A549 (cell line): Measurements from ENCODE around the gene HIKESHI.

Experiments
- BHLHE40 ChIP-seq: IDR thresholded peaks from 2 replicates; pipeline ENCODE4 v1.6.1; 2012; ENCODE audit warnings: low read depth, low read length, inconsistent platforms
- CTCF ChIP-seq: fragments of >200 bp; sonication (Bioruptor Twin); formaldehyde crosslinking; IDR thresholded peaks from 3 replicates; pipeline ENCODE4 v1.5.1; 2016
- EHMT2 ChIP-seq: fragments of 200-600 bp; sonication (generic); IDR thresholded peaks from 2 replicates; pipeline ENCODE4 v1.6.1; 2016; ENCODE audit warnings: antibody characterized with exemption, low read depth, mild to moderate bottlenecking, moderate library complexity
- MYC ChIP-seq: IDR thresholded peaks from 2 replicates; pipeline ENCODE4 v1.6.1; 2012; ENCODE audit warnings: mild to moderate bottlenecking, inconsistent platforms, low read length, improper control_type of control experiment, borderline replicate concordance
- POLR2A ChIP-seq: IDR thresholded peaks from 2 replicates; pipeline ENCODE4 v1.6.1; 2012; ENCODE audit warnings: mild to moderate bottlenecking, low read length
- RNF2 ChIP-seq: fragments of 200-600 bp; sonication (generic); IDR thresholded peaks from 2 replicates; pipeline ENCODE4 v1.6.1; 2016; ENCODE audit warnings: low read depth, mild to moderate bottlenecking, antibody characterized with exemption, moderate library complexity, borderline replicate concordance
- ZSCAN20 ChIP-seq: fragments of 250-450 bp; sonication (Bioruptor Pico); IDR thresholded peaks from 2 replicates; pipeline ENCODE4 v1.8.0; 2022; ENCODE audit warnings: mild to moderate bottlenecking, moderate library complexity

- TF ChIP-seq CTCF (no peak), MYC (no peak), EHMT2 (no peak), ZSCAN20 (CRISPR knock-in tag) (no peak), POLR2A (no peak), RNF2 (no peak), BHLHE40 (no peak)
Observed at GRCh38 chr11:86365546-86365945, 63.5 kb downstream of the HIKESHI start.
